HepG2 (cell line): Measurements from ENCODE around the gene KIF2C. TPM values are rescaled to one million over a fixed set of nuclear protein-coding genes. Genes with fewer than 3 reads are reported as not detected.

ENCODE experiments used
- ATAC-seq: fragments of 200-7000 bp; cut with Tn5 transposase; 3 replicates; pipeline ENCODE4 v1.9.1; 2020; ENCODE audit warnings: mild to moderate bottlenecking, moderate library complexity
- BruUV-seq: library from RNA; stranded (reverse); fragments of 400-500 nt; replicated peaks from 2 replicates; lab custom pipeline; 2021; lab: Mats Ljungman, UMichigan
- CTCF ChIA-PET: fragments of 300-600 bp; formaldehyde crosslinking; extraction: SDS; loops from one replicate; lab custom pipeline; 2021; ENCODE audit warnings: low total read pairs, inconsistent platforms, low intra/inter-chr PET ratio; lab: Yijun Ruan, JAX
- POLR2A ChIA-PET: fragments of 350-600 bp; sonication (Branson Sonifier 250); formaldehyde crosslinking; loops from one replicate; lab custom pipeline; 2020; ENCODE audit warnings: antibody characterized with exemption, inconsistent platforms; lab: Yijun Ruan, JAX
- DNase-seq: peaks from one replicate; pipeline ENCODE4 v3.0.0-alpha.2; 2015; ENCODE audit warnings: low spot score
- FAIRE-seq: peaks from 3 replicates; lab custom pipeline; 2011; peaks lifted over from hg19 to GRCh38; lab: Jason Lieb, UNC
- H2AFZ ChIP-seq: one replicate; pipeline ENCODE4 v1.6.1; 2011; ENCODE audit warnings: low read length, inconsistent platforms
- H3K27ac ChIP-seq: fragments of 300-600 bp; 3 replicates; pipeline ENCODE4 v1.8.0; 2011; ENCODE audit warnings: mixed run types, mild to moderate bottlenecking, mixed read lengths, low read length, inconsistent platforms; ENCODE audit not compliant: insufficient read depth; ENCODE audit errors: extremely low read length
- H3K27me3 ChIP-seq, 2 experiments: fragments of 200-600 bp in 1 of 2; 2 replicates in 1 of 2; 3 replicates in 1 of 2; pipeline versions ENCODE4 v1.6.0 to v1.8.0; 2011; ENCODE audit warnings: low read length in 2 of 2, mild to moderate bottlenecking in 2 of 2, moderate library complexity in 2 of 2, inconsistent platforms in 1 of 2; ENCODE audit not compliant: insufficient read depth in 2 of 2, control insufficient read depth in 1 of 2
- H3K36me3 ChIP-seq, 2 experiments: fragments of 200-600 bp in 1 of 2; replicated peaks in 1 of 2; 2 replicates in 1 of 2; 3 replicates in 1 of 2; pipeline versions ENCODE4 v1.5.1 to v1.8.0; 2011; ENCODE audit warnings: low read length in 2 of 2, inconsistent platforms in 1 of 2; ENCODE audit not compliant: insufficient read depth in 2 of 2, control insufficient read depth in 1 of 2
- H3K4me1 ChIP-seq: 2 replicates; pipeline ENCODE4 v1.5.1; 2012; ENCODE audit warnings: low read length, inconsistent platforms; ENCODE audit not compliant: insufficient read depth
- H3K4me2 ChIP-seq: 2 replicates; pipeline ENCODE4 v1.6.0; 2011; ENCODE audit warnings: low read depth, low read length, inconsistent platforms
- H3K4me3 ChIP-seq, 3 experiments: fragments of 200-600 bp in 1 of 3; sonication (generic), shearing (Covaris generic) in 1 of 3; replicated peaks in 1 of 3; 2 replicates each; pipeline ENCODE4 v1.5.1; 2011 to 2016; ENCODE audit warnings: low read length in 3 of 3, inconsistent platforms in 2 of 3, low read depth in 2 of 3, mild to moderate bottlenecking in 2 of 3, control low read depth in 1 of 3, mixed read lengths in 1 of 3; ENCODE audit not compliant: insufficient read depth in 1 of 3
- H3K79me2 ChIP-seq: one replicate; pipeline ENCODE4 v1.6.1; 2011; ENCODE audit warnings: low read length, inconsistent platforms; ENCODE audit not compliant: insufficient read depth
- H3K9ac ChIP-seq: 2 replicates; pipeline ENCODE4 v1.6.0; 2011; ENCODE audit warnings: mild to moderate bottlenecking, low read depth, low read length, inconsistent platforms; ENCODE audit not compliant: insufficient read depth
- H3K9me3 ChIP-seq: 2 replicates; pipeline ENCODE4 v1.5.1; 2012; ENCODE audit warnings: mild to moderate bottlenecking, low read length
- H4K20me1 ChIP-seq: 2 replicates; pipeline ENCODE4 v1.6.0; 2011; ENCODE audit warnings: inconsistent platforms, mild to moderate bottlenecking, low read length, moderate library complexity; ENCODE audit not compliant: insufficient read depth
- ARID4A ChIP-seq: sonication (generic); formaldehyde crosslinking; IDR thresholded peaks from 2 replicates; pipeline ENCODE4 v1.5.0; 2020; ENCODE audit warnings: mild to moderate bottlenecking, missing genetic modification reagents, borderline replicate concordance
- BRD4 ChIP-seq: sonication (generic); formaldehyde crosslinking; IDR thresholded peaks from 2 replicates; pipeline ENCODE4 v1.4.0; 2020; ENCODE audit warnings: missing genetic modification reagents
- CEBPB ChIP-seq: IDR thresholded peaks from 2 replicates; pipeline ENCODE4 v1.6.1; 2011; ENCODE audit warnings: low read depth, low read length, improper control_type of control experiment, borderline replicate concordance
- CEBPG ChIP-seq: IDR thresholded peaks from 2 replicates; pipeline ENCODE4 v1.6.1; 2016
- MTA1 ChIP-seq: sonication (generic); formaldehyde crosslinking; IDR thresholded peaks from 2 replicates; pipeline ENCODE4 v1.4.0; 2020; ENCODE audit warnings: missing genetic modification reagents, mild to moderate bottlenecking, borderline replicate concordance
- NR2F6 ChIP-seq, 2 experiments: IDR thresholded peaks; 2 replicates each; pipeline ENCODE4 v1.6.1; 2016; ENCODE audit warnings: antibody characterized with exemption in 1 of 2, mild to moderate bottlenecking in 1 of 2
- ZFP36L1 ChIP-seq: sonication (generic); formaldehyde crosslinking; IDR thresholded peaks from 2 replicates; pipeline ENCODE4 v1.8.0; 2022; ENCODE audit warnings: mild to moderate bottlenecking, missing genetic modification reagents, moderate library complexity
- ZFP91 ChIP-seq: sonication (generic); formaldehyde crosslinking; IDR thresholded peaks from 2 replicates; pipeline ENCODE4 v1.9.0; 2022; ENCODE audit warnings: missing genetic modification reagents, mild to moderate bottlenecking, borderline replicate concordance
- ZMYM3 ChIP-seq: sonication (generic); formaldehyde crosslinking; IDR thresholded peaks from 2 replicates; pipeline ENCODE4 v1.5.1; 2020; ENCODE audit warnings: mild to moderate bottlenecking, missing genetic modification reagents
- ZNF121 ChIP-seq: sonication (generic); formaldehyde crosslinking; IDR thresholded peaks from 2 replicates; pipeline ENCODE4 v1.5.0; 2020; ENCODE audit warnings: mild to moderate bottlenecking, missing genetic modification reagents
- ZNF350 ChIP-seq: sonication (generic); formaldehyde crosslinking; IDR thresholded peaks from 2 replicates; pipeline ENCODE4 v1.4.0; 2020; ENCODE audit warnings: mild to moderate bottlenecking, low read depth, missing genetic modification reagents, borderline replicate concordance
- ZNF362 ChIP-seq: sonication (generic); formaldehyde crosslinking; IDR thresholded peaks from 2 replicates; pipeline ENCODE4 v1.4.0; 2020; ENCODE audit warnings: missing genetic modification reagents, mild to moderate bottlenecking, borderline replicate concordance
- ZNF800 ChIP-seq: sonication (generic); formaldehyde crosslinking; IDR thresholded peaks from 2 replicates; pipeline ENCODE4 v1.4.0; 2020; ENCODE audit warnings: missing genetic modification reagents
- ZSCAN31 ChIP-seq: sonication (generic); formaldehyde crosslinking; IDR thresholded peaks from 2 replicates; pipeline ENCODE4 v1.5.0; 2020; ENCODE audit warnings: low read depth, mild to moderate bottlenecking, missing genetic modification reagents
- WGBS: methylation state at CpG from one replicate; pipeline ENCODE4 v1.1.6; 2017; ENCODE audit warnings: low lambda C conversion rate; 5-methylcytosine and 5-hydroxymethylcytosine counted together
- in situ Hi-C: cut with HindIII; loops from 2 replicates; pipeline ENCODE4 v1.10.0; 2017; ENCODE audit warnings: low pct_unique_long_range_greater_than_20kb; ENCODE audit not compliant: extremely low pct_ligation_motif_present
- intact Hi-C: fragments of 100-400 bp; cut with micrococcal nuclease; formaldehyde crosslinking; loops from one replicate; pipeline ENCODE4 v1.10.0; 2022; ENCODE audit not compliant: unreplicated experiment
- polyA plus RNA-seq, 8 experiments: library from polyadenylated mRNA; depleted of rRNA in 3 of 8; stranded (reverse) in 7 of 8; unstranded in 1 of 8; fragments of >200 nt; fragmentation: Illumina TruSeq in 4 of 8; extraction: Trizol in 4 of 8; gene quantifications; 2 replicates each; pipeline versions ENCODE4 v1.2.1 to v1.2.3, GENCODE V29; 2011 to 2016; ENCODE audit warnings: low read depth in 4 of 8, missing spikeins in 1 of 8, mixed read lengths in 1 of 8; ENCODE audit not compliant: insufficient read depth in 1 of 8
- total RNA-seq, 5 experiments: library from RNA; depleted of rRNA; stranded (reverse); fragments of >200 nt; fragmentation: Illumina TruSeq; extraction: Trizol; gene quantifications; 2 replicates each; pipeline ENCODE4 v1.2.3, GENCODE V29; 2016; ENCODE audit warnings: low read depth in 1 of 5

Gene KIF2C
- total and polyA plus RNA-seq, 2 of the 13 experiments (the other 11 are each of a cell fraction or from before 2014, with no cell fraction given): 29.7 to 53.7 TPM

GRCh38 chr1:44786841-44787426 lies 47.3 kb downstream of the KIF2C start:
- Histone ChIP-seq H3K4me3 (peak overlapping the region in 1 of 3 experiments; percentile 79; a peak in 1 of 6 replicates), H3K9me3 (no peaks in the 10 kb centered on the region), H3K9ac (0 out of 2 replicates have a peak overlapping the region, but pooled peaks have one; percentile 7), H3K27ac (no peak overlapping the region), H4K20me1 (no peaks in the 10 kb centered on the region), H3K27me3 (peaks cover 3 to 17% of the 10 kb centered on the region in 2 experiments; a peak in 2 of 5 replicates), H2AFZ (peak overlapping the region; percentile 16), H3K4me2 (peak overlapping the region; percentile 76), H3K36me3 (no peaks in the 10 kb centered on the region), H3K79me2 (no peaks in the 10 kb centered on the region), H3K4me1 (peaks cover 67% of the 10 kb centered on the region)
- 13% methylated on average over 9 of the region's 9 CpGs for WGBS
- ChIA-PET POLR2A (interaction anchor here (0.7 to 5.7 kb wide), 9 partner anchors 10 to 553 kb away, joined by 3 to 32 read pairs (median 4); partner anchors contain the start of genes BTBD19, DYNLT4, HECTD3 and MUTYH), CTCF (no interaction called here)
- ATAC-seq: no peak
- intact Hi-C loops: no loop called here
- DNase-seq: no peak
- in situ Hi-C loops: no loop called here
- no TSS peak for BruUV-seq
- FAIRE-seq: no peak
- peak; percentile 45; the same call in 1 of the 2 replicates for TF ChIP-seq CEBPB
- TF ChIP-seq BRD4 (CRISPR knock-in tag): 0 out of 2 replicates have a peak, but pooled peaks have one; percentile 8
- 0 out of 2 replicates have a peak, but pooled peaks have one; percentile 27 for TF ChIP-seq CEBPG (CRISPR knock-in tag)
- TF ChIP-seq ZNF350: 0 out of 2 replicates have a peak, but pooled peaks have one; percentile 5
- peak; percentile 25; the same call in 1 of the 2 replicates for TF ChIP-seq ZMYM3 (CRISPR knock-in tag)
- peak; percentile 30; the same call in 1 of the 2 replicates for TF ChIP-seq NR2F6 (IDR thresholded peaks at IDR 0.05)
- TF ChIP-seq NR2F6 (CRISPR knock-in tag; IDR thresholded peaks at IDR 0.05): no peak
- TF ChIP-seq ZNF121 (CRISPR knock-in tag): peak; percentile 96
- no peak for TF ChIP-seq ZNF800
- TF ChIP-seq ZSCAN31 (CRISPR knock-in tag): no peak
- 0 out of 2 replicates have a peak, but pooled peaks have one; percentile 12 for TF ChIP-seq ARID4A (CRISPR knock-in tag)
- peak; percentile 9; the same call in 1 of the 2 replicates for TF ChIP-seq ZFP91
- peak; percentile 32; the same call in 1 of the 2 replicates for TF ChIP-seq ZNF362 (CRISPR knock-in tag)
- 0 out of 2 replicates have a peak, but pooled peaks have one; percentile 22 for TF ChIP-seq MTA1
- no peak for TF ChIP-seq ZFP36L1 (CRISPR knock-in tag)
